Neural crest cell (in vitro differentiated cells): Measurements from ENCODE around the gene CXCL3. TPM values are rescaled to one million over a fixed set of nuclear protein-coding genes. Genes with fewer than 3 reads are reported as not detected.

Experiments
- DNase-seq: peaks from one replicate; pipeline ENCODE4 v3.0.0; 2021; ENCODE audit warnings: low read depth, mixed read lengths, low spot score
- H3K27ac Mint-ChIP-seq: one replicate; pipeline ENCODE4 v1.8.0; 2021; ENCODE audit warnings: mild to moderate bottlenecking, mixed read lengths; ENCODE audit not compliant: unreplicated experiment
- H3K27me3 Mint-ChIP-seq: 2 replicates; pipeline ENCODE4 v1.8.0; 2021; ENCODE audit warnings: low read depth, mild to moderate bottlenecking, mixed read lengths
- H3K36me3 Mint-ChIP-seq: 2 replicates; pipeline ENCODE4 v1.8.0; 2021; ENCODE audit warnings: low read depth, mild to moderate bottlenecking, mixed read lengths
- H3K4me1 Mint-ChIP-seq: 2 replicates; pipeline ENCODE4 v1.8.0; 2021; ENCODE audit warnings: mixed read lengths
- H3K4me3 Mint-ChIP-seq: one replicate; pipeline ENCODE4 v1.8.0; 2021; ENCODE audit warnings: mild to moderate bottlenecking, mixed read lengths
- H3K9me3 Mint-ChIP-seq: 2 replicates; pipeline ENCODE4 v1.8.0; 2021; ENCODE audit warnings: mixed read lengths
- total RNA-seq: library from RNA; stranded (reverse); gene quantifications from 2 replicates; pipeline ENCODE4 v1.2.1, GENCODE V29; 2021
- TF ChIP-seq, protein P1 (sequence below): fragments of 200-600 bp; sonication (generic); conservative IDR thresholded peaks from 2 replicates; pipeline ENCODE4 v1.5.0; 2021; ENCODE audit warnings: antibody characterized with exemption, mild to moderate bottlenecking

CXCL3 gene
- total RNA-seq, 1 donor from 2014 or later = 0.63 TPM

DNA sequence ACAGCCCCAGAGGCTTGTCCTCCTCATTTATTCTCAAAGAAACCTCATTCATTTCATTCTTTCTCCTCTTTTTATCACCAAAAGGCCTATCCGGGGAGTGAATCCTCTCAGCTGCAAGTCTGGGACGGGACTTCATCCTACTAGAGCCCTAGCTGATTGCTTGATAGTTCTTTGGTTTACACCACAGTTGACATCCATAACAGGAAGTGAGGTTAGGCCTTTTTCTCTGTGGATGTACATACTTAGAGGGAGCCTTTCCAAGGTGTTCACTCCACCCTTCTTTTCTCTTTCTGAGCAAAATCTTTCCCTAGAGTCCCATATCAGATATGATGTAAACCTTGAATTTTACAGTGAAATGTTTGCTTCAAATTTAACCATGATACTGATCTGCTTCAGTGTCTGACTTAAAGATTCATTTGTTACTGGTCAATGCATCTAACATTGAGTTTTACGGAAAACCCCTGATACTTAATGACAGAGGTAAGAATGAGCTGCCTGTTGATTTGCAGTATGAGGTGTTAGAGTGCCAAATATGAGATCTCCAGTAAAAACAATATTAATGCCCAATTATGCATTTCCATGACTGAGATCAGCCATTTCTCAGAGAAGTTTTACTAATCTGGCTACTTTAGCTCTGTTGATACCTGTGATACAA lies 23.2 kb downstream of the CXCL3 start:
- Mint-ChIP-seq H3K27me3 (peaks cover 9% of the 10 kb centered on the region), H3K36me3 (no peaks in the 10 kb centered on the region), H3K27ac (no peak overlapping the region), H3K4me3 (no peak overlapping the region), H3K4me1 (peaks cover 4% of the 10 kb centered on the region), H3K9me3 (peaks cover 4% of the 10 kb centered on the region)
- DNase-seq = no peak
- TF ChIP-seq, protein P1, sequence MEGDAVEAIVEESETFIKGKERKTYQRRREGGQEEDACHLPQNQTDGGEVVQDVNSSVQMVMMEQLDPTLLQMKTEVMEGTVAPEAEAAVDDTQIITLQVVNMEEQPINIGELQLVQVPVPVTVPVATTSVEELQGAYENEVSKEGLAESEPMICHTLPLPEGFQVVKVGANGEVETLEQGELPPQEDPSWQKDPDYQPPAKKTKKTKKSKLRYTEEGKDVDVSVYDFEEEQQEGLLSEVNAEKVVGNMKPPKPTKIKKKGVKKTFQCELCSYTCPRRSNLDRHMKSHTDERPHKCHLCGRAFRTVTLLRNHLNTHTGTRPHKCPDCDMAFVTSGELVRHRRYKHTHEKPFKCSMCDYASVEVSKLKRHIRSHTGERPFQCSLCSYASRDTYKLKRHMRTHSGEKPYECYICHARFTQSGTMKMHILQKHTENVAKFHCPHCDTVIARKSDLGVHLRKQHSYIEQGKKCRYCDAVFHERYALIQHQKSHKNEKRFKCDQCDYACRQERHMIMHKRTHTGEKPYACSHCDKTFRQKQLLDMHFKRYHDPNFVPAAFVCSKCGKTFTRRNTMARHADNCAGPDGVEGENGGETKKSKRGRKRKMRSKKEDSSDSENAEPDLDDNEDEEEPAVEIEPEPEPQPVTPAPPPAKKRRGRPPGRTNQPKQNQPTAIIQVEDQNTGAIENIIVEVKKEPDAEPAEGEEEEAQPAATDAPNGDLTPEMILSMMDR = no peak

DNA sequence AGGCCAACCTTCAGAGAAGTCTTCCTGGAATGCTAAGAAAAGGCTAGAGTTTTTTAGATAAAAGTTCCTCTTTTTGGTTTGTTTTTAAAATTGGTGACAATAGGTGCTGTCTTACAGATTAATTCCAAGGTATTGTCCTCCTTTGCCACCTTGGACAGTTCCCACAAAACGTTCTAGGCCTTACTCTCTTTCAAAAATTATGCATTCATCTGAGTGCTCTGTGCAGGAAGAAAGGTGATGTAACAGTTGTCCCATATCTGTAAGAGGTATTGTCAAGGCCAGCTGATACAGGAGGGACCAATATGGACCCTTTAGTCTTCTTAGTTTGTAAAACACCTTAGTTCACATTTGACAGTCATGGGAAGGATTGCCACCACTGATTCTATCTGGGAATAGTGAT lies 24.2 kb downstream of the CXCL3 start:
- Mint-ChIP-seq H3K27ac (no peak overlapping the region), H3K36me3 (no peaks in the 10 kb centered on the region), H3K9me3 (peaks cover 4% of the 10 kb centered on the region), H3K4me3 (no peak overlapping the region), H3K4me1 (peaks cover 4% of the 10 kb centered on the region), H3K27me3 (peaks cover 9% of the 10 kb centered on the region)
- DNase-seq = no peak
- TF ChIP-seq, protein P1 = no peak

DNA sequence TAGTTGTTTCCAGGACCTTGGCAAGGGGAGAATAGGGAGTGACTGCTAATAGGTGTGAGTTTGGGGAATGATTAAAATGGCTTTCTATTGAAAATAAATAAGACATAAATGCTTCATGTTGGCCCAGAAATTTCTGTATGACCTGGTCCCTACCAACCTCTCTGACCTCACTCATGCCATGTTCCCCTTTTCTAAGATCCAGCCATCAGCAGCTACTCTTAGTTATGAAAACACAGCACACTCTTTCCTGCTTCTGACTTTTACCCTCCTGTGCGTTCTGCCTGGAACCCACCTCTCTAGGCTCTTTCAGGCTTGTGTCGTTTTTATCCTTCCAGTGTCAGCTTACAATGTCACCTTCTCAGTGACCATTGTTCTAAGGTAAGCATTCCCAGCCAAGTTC lies 25.2 kb downstream of the CXCL3 start:
- Mint-ChIP-seq H3K9me3 (peaks cover 4% of the 10 kb centered on the region), H3K27me3 (peaks cover 9% of the 10 kb centered on the region), H3K4me3 (no peak overlapping the region), H3K36me3 (no peaks in the 10 kb centered on the region), H3K4me1 (peaks cover 4% of the 10 kb centered on the region), H3K27ac (no peak overlapping the region)
- TF ChIP-seq, protein P1 = no peak
- no peak for DNase-seq

DNA sequence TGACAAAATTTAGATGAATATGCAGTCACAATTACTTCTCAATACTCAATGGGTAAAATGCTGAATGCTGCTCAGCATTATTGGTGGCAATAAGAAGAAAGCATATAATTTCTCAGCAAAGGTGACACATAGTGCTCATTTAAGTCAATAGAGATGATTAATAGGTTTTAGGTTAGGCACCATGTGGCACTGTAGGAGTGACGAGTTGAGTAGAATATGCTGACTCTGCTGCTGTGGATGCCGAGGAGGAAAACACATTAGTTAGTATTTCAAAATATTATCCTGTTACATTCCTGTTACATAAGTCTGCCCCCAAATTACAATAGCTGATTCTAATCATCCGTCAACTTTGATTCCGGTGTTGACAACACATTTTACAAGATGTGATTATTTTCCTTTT lies 26.4 kb downstream of the CXCL3 start:
- Mint-ChIP-seq H3K4me1 (peaks cover 4% of the 10 kb centered on the region), H3K27me3 (peaks cover 9% of the 10 kb centered on the region), H3K27ac (no peak overlapping the region), H3K4me3 (no peak overlapping the region), H3K9me3 (peaks cover 4% of the 10 kb centered on the region), H3K36me3 (no peaks in the 10 kb centered on the region)
- TF ChIP-seq, protein P1 = no peak
- no peak for DNase-seq

DNA sequence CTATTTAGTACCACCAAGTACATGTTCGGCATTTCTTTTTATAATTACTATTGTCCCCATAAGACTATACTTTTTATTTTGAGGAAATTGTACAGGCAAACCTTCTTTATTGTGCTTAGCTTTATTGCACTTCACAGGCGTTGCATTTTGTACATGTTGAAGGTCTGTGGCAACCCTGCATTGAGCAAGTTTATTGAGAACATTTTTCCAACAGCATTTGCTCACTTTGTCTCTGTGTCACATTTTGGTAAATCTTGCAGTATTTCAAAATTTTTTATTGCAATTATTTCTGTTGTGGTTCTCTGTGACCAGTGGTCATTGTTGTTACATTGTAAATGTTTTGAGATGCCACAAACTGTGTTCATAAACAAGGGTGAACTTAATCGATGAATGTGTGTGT lies 29.2 kb downstream of the CXCL3 start:
- no peak for DNase-seq
- Mint-ChIP-seq H3K27me3 (peaks cover 5% of the 10 kb centered on the region), H3K4me3 (no peak overlapping the region), H3K4me1 (no peaks in the 10 kb centered on the region), H3K9me3 (peaks cover 4% of the 10 kb centered on the region), H3K27ac (no peak overlapping the region), H3K36me3 (no peaks in the 10 kb centered on the region)
- TF ChIP-seq, protein P1 = no peak
